ENCODE measurements around the gene PTPN4. TPM values are rescaled to one million over a fixed set of nuclear protein-coding genes. Genes with fewer than 3 reads are reported as not detected.

PTPN4 gene
- total and polyA plus RNA-seq, 2 donors from 2014 or later: 7.4 to 46.4 TPM

- FAIRE-seq (no peak), DNase-seq (no peak)
- Histone ChIP-seq H3K27ac (ENCODE audit: low read depth in 2 of 2, low read length in 2 of 2) (no peak overlapping the region), H3K9me3 (ENCODE audit: control insufficient read depth in 2 of 3, insufficient read depth in 1 of 3, low read length in 3 of 3) (no peaks in the 10 kb centered on the region), H3K36me3 (ENCODE audit: control insufficient read depth in 2 of 3, insufficient read depth in 3 of 3, low read length in 3 of 3) (no peaks in the 10 kb centered on the region), H3K4me1 (ENCODE audit: control insufficient read depth in 2 of 3, insufficient read depth in 2 of 3, low read depth in 1 of 3, low read length in 3 of 3) (peaks cover 0 to 2% (median 0%) of the 10 kb centered on the region in 3 donors), H3K4me3 (ENCODE audit: low read length in 3 of 3) (no peak overlapping the region), H3K9ac (ENCODE audit: low read length in 3 of 3) (no peak overlapping the region), H3K27me3 (ENCODE audit: control insufficient read depth, insufficient read depth, low read length) (no peaks in the 10 kb centered on the region)
- no peak for TF ChIP-seq CTCF (IDR thresholded peaks at IDR 0.05; ENCODE audit: borderline replicate concordance, extremely low read depth, insufficient read depth)
- intact Hi-C loops (cut with DNase I): no loop called here
Observed at GRCh38 chr2:119772767-119773166, 13.0 kb downstream of the PTPN4 start.

- no peaks in the 10 kb centered on the region for H3K27me3 ChIP-seq (ENCODE audit: control insufficient read depth, insufficient read depth, low read length)
- H3K9ac ChIP-seq (ENCODE audit: low read length in 3 of 3): no peak overlapping the region
- no peak for TF ChIP-seq CTCF (IDR thresholded peaks at IDR 0.05; ENCODE audit: borderline replicate concordance, extremely low read depth, insufficient read depth)
- H3K27ac ChIP-seq (ENCODE audit: low read depth in 2 of 2, low read length in 2 of 2): no peak overlapping the region
- DNase-seq (no peak), FAIRE-seq (no peak)
- H3K4me1 ChIP-seq (ENCODE audit: control insufficient read depth in 2 of 3, insufficient read depth in 2 of 3, low read depth in 1 of 3, low read length in 3 of 3): peaks cover 0 to 2% (median 0%) of the 10 kb centered on the region in 3 donors
- no peaks in the 10 kb centered on the region for H3K36me3 ChIP-seq (ENCODE audit: control insufficient read depth in 2 of 3, insufficient read depth in 3 of 3, low read length in 3 of 3)
- H3K9me3 ChIP-seq (ENCODE audit: control insufficient read depth in 2 of 3, insufficient read depth in 1 of 3, low read length in 3 of 3): no peaks in the 10 kb centered on the region
- intact Hi-C loops (cut with DNase I): no loop called here
- H3K4me3 ChIP-seq (ENCODE audit: low read length in 3 of 3): no peak overlapping the region
Observed at GRCh38 chr2:119774026-119774425, 14.3 kb downstream of the PTPN4 start.

GRCh38 chr2:119775102-119775501 lies 15.4 kb downstream of the PTPN4 start:
- Histone ChIP-seq H3K4me3 (ENCODE audit: low read length in 3 of 3) (no peak overlapping the region), H3K27ac (ENCODE audit: low read depth in 2 of 2, low read length in 2 of 2) (no peak overlapping the region), H3K27me3 (ENCODE audit: control insufficient read depth, insufficient read depth, low read length) (no peaks in the 10 kb centered on the region), H3K9me3 (ENCODE audit: control insufficient read depth in 2 of 3, insufficient read depth in 1 of 3, low read length in 3 of 3) (no peaks in the 10 kb centered on the region), H3K9ac (ENCODE audit: low read length in 3 of 3) (no peak overlapping the region), H3K4me1 (ENCODE audit: control insufficient read depth in 2 of 3, insufficient read depth in 2 of 3, low read depth in 1 of 3, low read length in 3 of 3) (peaks cover 0 to 2% (median 0%) of the 10 kb centered on the region in 3 donors), H3K36me3 (ENCODE audit: control insufficient read depth in 2 of 3, insufficient read depth in 3 of 3, low read length in 3 of 3) (no peaks in the 10 kb centered on the region)
- FAIRE-seq: no peak
- intact Hi-C loops (cut with DNase I): no loop called here
- DNase-seq: no peak
- TF ChIP-seq CTCF (IDR thresholded peaks at IDR 0.05; ENCODE audit: borderline replicate concordance, extremely low read depth, insufficient read depth): no peak

Data from kidney (tissue), 14 donors.